Peyer's patch (tissue), 4 donors: ENCODE measurements around the gene ADAP1.

ENCODE experiments used
- POLR2A ChIP-seq, 2 donors: fragments of 450-650 bp; IDR thresholded peaks; one replicate each; pipeline ENCODE4 v1.5.1; 2017; ENCODE audit warnings: antibody characterized with exemption in 2 of 2, mild to moderate bottlenecking in 2 of 2, moderate library complexity in 2 of 2
- TF ChIP-seq, protein P1 (sequence below), 6 experiments: fragments of 450-650 bp in 4 of 6; fragments of 200-600 bp in 2 of 6; sonication (generic) in 1 of 6; IDR thresholded peaks; one replicate each; pipeline ENCODE4 v1.5.1; 2017 to 2019; ENCODE audit warnings: antibody characterized with exemption in 6 of 6, mild to moderate bottlenecking in 3 of 6, moderate library complexity in 1 of 6

DNA sequence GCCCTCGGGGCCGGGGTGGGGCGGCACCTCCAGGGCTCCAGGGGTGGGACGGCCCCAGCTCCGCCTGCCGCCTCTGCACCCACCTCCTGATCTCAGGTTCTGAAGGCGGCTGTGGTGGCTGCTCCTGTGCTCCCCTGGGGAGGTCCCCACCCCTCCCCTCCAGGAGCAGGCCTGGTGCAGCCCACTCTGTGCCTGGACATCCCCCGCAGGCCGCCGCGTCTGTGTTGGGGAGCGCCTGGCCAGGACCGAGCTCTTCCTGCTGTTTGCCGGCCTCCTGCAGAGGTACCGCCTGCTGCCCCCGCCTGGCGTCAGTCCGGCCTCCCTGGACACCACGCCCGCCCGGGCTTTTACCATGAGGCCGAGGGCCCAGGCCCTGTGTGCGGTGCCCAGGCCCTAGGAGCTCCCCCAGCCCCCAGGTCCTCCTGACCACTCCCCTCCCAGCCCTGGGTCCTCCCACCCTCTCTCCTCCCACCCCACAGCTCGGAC, 34.0 kb upstream of the ADAP1 start:
- TF ChIP-seq, protein P1, sequence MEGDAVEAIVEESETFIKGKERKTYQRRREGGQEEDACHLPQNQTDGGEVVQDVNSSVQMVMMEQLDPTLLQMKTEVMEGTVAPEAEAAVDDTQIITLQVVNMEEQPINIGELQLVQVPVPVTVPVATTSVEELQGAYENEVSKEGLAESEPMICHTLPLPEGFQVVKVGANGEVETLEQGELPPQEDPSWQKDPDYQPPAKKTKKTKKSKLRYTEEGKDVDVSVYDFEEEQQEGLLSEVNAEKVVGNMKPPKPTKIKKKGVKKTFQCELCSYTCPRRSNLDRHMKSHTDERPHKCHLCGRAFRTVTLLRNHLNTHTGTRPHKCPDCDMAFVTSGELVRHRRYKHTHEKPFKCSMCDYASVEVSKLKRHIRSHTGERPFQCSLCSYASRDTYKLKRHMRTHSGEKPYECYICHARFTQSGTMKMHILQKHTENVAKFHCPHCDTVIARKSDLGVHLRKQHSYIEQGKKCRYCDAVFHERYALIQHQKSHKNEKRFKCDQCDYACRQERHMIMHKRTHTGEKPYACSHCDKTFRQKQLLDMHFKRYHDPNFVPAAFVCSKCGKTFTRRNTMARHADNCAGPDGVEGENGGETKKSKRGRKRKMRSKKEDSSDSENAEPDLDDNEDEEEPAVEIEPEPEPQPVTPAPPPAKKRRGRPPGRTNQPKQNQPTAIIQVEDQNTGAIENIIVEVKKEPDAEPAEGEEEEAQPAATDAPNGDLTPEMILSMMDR (IDR thresholded peaks at IDR 0.05): no peak
- no peak for TF ChIP-seq POLR2A (IDR thresholded peaks at IDR 0.05)
